Keratinocyte (primary cell): ENCODE results near the gene HOXA5. TPM values are rescaled to one million over a fixed set of nuclear protein-coding genes. Genes with fewer than 3 reads are reported as not detected.

Experiments used
- DNase-seq: peaks from one replicate; pipeline ENCODE4 v3.0.0-alpha.2; 2011; ENCODE audit warnings: low read depth, missing footprints, low spot score
- FAIRE-seq: peaks from 2 replicates; lab custom pipeline; 2011; peaks lifted over from hg19 to GRCh38; lab: Jason Lieb, UNC
- H2AFZ ChIP-seq: 2 replicates; pipeline ENCODE4 v1.6.0; 2012; ENCODE audit warnings: low read length, control low read depth, inconsistent platforms; ENCODE audit not compliant: control insufficient read depth
- H3K27ac ChIP-seq: 2 replicates; pipeline ENCODE4 v1.5.1; 2011; ENCODE audit warnings: low read length; ENCODE audit not compliant: control insufficient read depth, insufficient read depth
- H3K27me3 ChIP-seq: 3 replicates; pipeline ENCODE4 v1.6.0; 2011; ENCODE audit warnings: low read length; ENCODE audit not compliant: control insufficient read depth, insufficient read depth; ENCODE audit errors: extremely low read depth
- H3K36me3 ChIP-seq, 2 experiments: 2 replicates in 1 of 2; 3 replicates in 1 of 2; pipeline ENCODE4 v1.5.1; 2011; ENCODE audit warnings: low read length in 2 of 2, mild to moderate bottlenecking in 1 of 2; ENCODE audit not compliant: control insufficient read depth in 2 of 2, insufficient read depth in 2 of 2; ENCODE audit errors: extremely low read depth in 1 of 2
- H3K4me1 ChIP-seq: 3 replicates; pipeline ENCODE4 v1.5.1; 2011; ENCODE audit warnings: low read length; ENCODE audit not compliant: control insufficient read depth, insufficient read depth; ENCODE audit errors: extremely low read depth
- H3K4me2 ChIP-seq: 3 replicates; pipeline ENCODE4 v1.6.0; 2011; ENCODE audit warnings: low read depth, low read length; ENCODE audit not compliant: control insufficient read depth, insufficient read depth; ENCODE audit errors: extremely low read depth
- H3K4me3 ChIP-seq, 3 experiments: fragments of 200-600 bp in 1 of 3; sonication (generic) in 1 of 3; 2 replicates in 2 of 3; 3 replicates in 1 of 3; pipeline ENCODE4 v1.5.1; 2011 to 2016; ENCODE audit warnings: low read length in 3 of 3, mild to moderate bottlenecking in 3 of 3, control low read depth in 2 of 3, inconsistent platforms in 1 of 3, low read depth in 1 of 3, mixed read lengths in 1 of 3, mixed run types in 1 of 3, moderate library complexity in 1 of 3; ENCODE audit not compliant: control insufficient read depth in 2 of 3, insufficient read depth in 2 of 3; ENCODE audit errors: extremely low read depth in 1 of 3
- H3K79me2 ChIP-seq: 2 replicates; pipeline ENCODE4 v1.6.0; 2012; ENCODE audit warnings: low read length; ENCODE audit not compliant: control insufficient read depth, insufficient read depth
- H3K9ac ChIP-seq: 3 replicates; pipeline ENCODE4 v1.6.0; 2011; ENCODE audit warnings: low read length; ENCODE audit not compliant: control insufficient read depth, insufficient read depth; ENCODE audit errors: extremely low read depth
- H3K9me1 ChIP-seq: 3 replicates; pipeline ENCODE4 v1.6.0; 2011; ENCODE audit warnings: low read length; ENCODE audit not compliant: control insufficient read depth, insufficient read depth; ENCODE audit errors: extremely low read depth
- H3K9me3 ChIP-seq: 2 replicates; pipeline ENCODE4 v1.5.1; 2012; ENCODE audit warnings: low read depth, low read length; ENCODE audit not compliant: control insufficient read depth
- H4K20me1 ChIP-seq: 3 replicates; pipeline ENCODE4 v1.6.0; 2011; ENCODE audit warnings: low read length; ENCODE audit not compliant: control insufficient read depth, insufficient read depth; ENCODE audit errors: extremely low read depth
- CTCF ChIP-seq, 3 experiments: IDR thresholded peaks in 1 of 3; conservative IDR thresholded peaks in 1 of 3; optimal IDR thresholded peaks in 1 of 3; 2 replicates in 2 of 3; 3 replicates in 1 of 3; pipeline versions ENCODE3 to v1.5.1; 2011; ENCODE audit warnings: low read length in 3 of 3, mild to moderate bottlenecking in 3 of 3, moderate library complexity in 2 of 3, control low read depth in 1 of 3, inconsistent platforms in 1 of 3; ENCODE audit not compliant: insufficient read depth in 2 of 3; ENCODE audit errors: extremely low read depth in 1 of 3
- EZH2 ChIP-seq: IDR thresholded peaks from one replicate; pipeline ENCODE4 v1.6.1; 2012; ENCODE audit warnings: inconsistent platforms, mild to moderate bottlenecking, low read length, moderate library complexity
- dilution Hi-C: fragments of 300-500 bp; cut with MboI; formaldehyde crosslinking; loops from one replicate; pipeline ENCODE4 v1.7.0; 2020; ENCODE audit warnings: low sequenced_read_pairs; ENCODE audit not compliant: extremely low pct_ligation_motif_present
- polyA plus RNA-seq, 5 experiments: library from polyadenylated mRNA; depleted of rRNA in 3 of 5; stranded (reverse) in 3 of 5; stranded (forward) in 1 of 5; unstranded in 1 of 5; fragments of >200 nt; gene quantifications; 1 replicate in 1 of 5; 2 replicates in 3 of 5; 3 replicates in 1 of 5; pipeline versions ENCODE4 v1.2.1 to v1.2.3, GENCODE V29; 2011 to 2012; ENCODE audit warnings: missing spikeins in 2 of 5, low read depth in 1 of 5, low replicate concordance in 1 of 5

Gene HOXA5
- polyA plus RNA-seq, 1 donor (not counting 4 experiments of a cell fraction or from before 2014, with no cell fraction given): 7.1 TPM

- peak overlapping the region in 2 of 3 experiments; percentile 75 to 79 for H3K4me3 ChIP-seq
- H3K27me3 ChIP-seq: no peaks in the 10 kb centered on the region
- dilution Hi-C loops: no loop called here
- H3K36me3 ChIP-seq: peaks cover 0 to 17% of the 10 kb centered on the region in 2 experiments
- no peaks in the 10 kb centered on the region for H4K20me1 ChIP-seq
- peaks cover 49% of the 10 kb centered on the region for H3K4me1 ChIP-seq
- no peak for TF ChIP-seq CTCF (optimal IDR thresholded peaks at IDR 0.05 in 1 of 3, IDR thresholded peaks at IDR 0.05 in 1 of 3, conservative IDR thresholded peaks at IDR 0.05 in 1 of 3; ENCODE audit: extremely low read depth in 1 of 3, insufficient read depth in 2 of 3, low read length in 3 of 3)
- TF ChIP-seq EZH2: no peak
- DNase-seq: no peak
- H3K9me1 ChIP-seq: no peaks in the 10 kb centered on the region
- no peak for FAIRE-seq
- no peak overlapping the region for H2AFZ ChIP-seq
- peak overlapping the region; percentile 81 for H3K9ac ChIP-seq
- peak overlapping the region; percentile 97 for H3K4me2 ChIP-seq
- no peaks in the 10 kb centered on the region for H3K9me3 ChIP-seq
- H3K79me2 ChIP-seq: peaks cover 65% of the 10 kb centered on the region
- peak overlapping the region; percentile 79 for H3K27ac ChIP-seq
These were observed 42.7 kb downstream of the HOXA5 start for GRCh38 chr7:27100694-27101170.

- H3K27me3 ChIP-seq: no peaks in the 10 kb centered on the region
- peak overlapping the region; percentile 97 for H3K9ac ChIP-seq
- H3K9me1 ChIP-seq: no peaks in the 10 kb centered on the region
These were observed 43.8 kb downstream of the HOXA5 start for GRCh38 chr7:27099453-27100370.

More at GRCh38 chr7:27099453-27100370, 43.8 kb downstream of the HOXA5 start:
- Histone ChIP-seq H3K4me2 (peak overlapping the region; percentile 97), H2AFZ (no peak overlapping the region), H3K79me2 (peaks cover 74% of the 10 kb centered on the region), H3K9me3 (no peaks in the 10 kb centered on the region), H4K20me1 (no peaks in the 10 kb centered on the region), H3K4me1 (peaks cover 49% of the 10 kb centered on the region), H3K27ac (peak overlapping the region; percentile 97), H3K36me3 (peaks cover 0 to 17% of the 10 kb centered on the region in 2 experiments), H3K4me3 (peak overlapping the region; percentile 83 to 96 (median 89))
- dilution Hi-C loops: loop anchor here (25.0 kb wide), 1 partner anchor 237 kb away; the partner anchor contains the start of gene SKAP2
- DNase-seq (no peak), FAIRE-seq (no peak)
- TF ChIP-seq CTCF (optimal IDR thresholded peaks at IDR 0.05 in 1 of 3, IDR thresholded peaks at IDR 0.05 in 1 of 3, conservative IDR thresholded peaks at IDR 0.05 in 1 of 3; ENCODE audit: extremely low read depth in 1 of 3, insufficient read depth in 2 of 3, low read length in 3 of 3) (no peak), EZH2 (no peak)
